HPDE6-E6E7 (cell line): ENCODE data around the gene SYNE1.
A peak's percentile ranks its signal among the peaks of the same experiment; 100 is the strongest.
"Not testable (repeated sequence)": the region's sequence is repeated elsewhere in the genome, so short reads cannot be mapped to it uniquely, and the experiment has no call there.

Experiments
- DNase-seq: peaks from one replicate; pipeline ENCODE4 v3.0.0; 2011; ENCODE audit warnings: missing footprints; ENCODE audit errors: extremely low spot score

Gene SYNE1

GRCh38 chr6:152372945-152373344 lies 264.2 kb downstream of the SYNE1 start:
- no peak for DNase-seq

- no peak for DNase-seq
These were observed 265.4 kb downstream of the SYNE1 start for GRCh38 chr6:152371775-152372174.

- no peak for DNase-seq
These were observed 268.2 kb downstream of the SYNE1 start for GRCh38 chr6:152368751-152369624.

GRCh38 chr6:152364866-152365265 lies 272.3 kb downstream of the SYNE1 start:
- no peak for DNase-seq

- DNase-seq = no peak
These were observed 277.1 kb downstream of the SYNE1 start for GRCh38 chr6:152360034-152360433.

- DNase-seq = peak; percentile 48
These were observed 280.5 kb downstream of the SYNE1 start for GRCh38 chr6:152356662-152357061.

GRCh38 chr6:152356016-152356415 lies 281.1 kb downstream of the SYNE1 start:
- no peak for DNase-seq

- no peak for DNase-seq
These were observed 282.0 kb downstream of the SYNE1 start for GRCh38 chr6:152355166-152355565.

- no peak for DNase-seq
These were observed 283.7 kb downstream of the SYNE1 start for GRCh38 chr6:152353440-152353839.

GRCh38 chr6:152351742-152352141 lies 285.4 kb downstream of the SYNE1 start:
- DNase-seq = no peak

GRCh38 chr6:152351110-152351509 lies 286.1 kb downstream of the SYNE1 start:
- no peak for DNase-seq

GRCh38 chr6:152348116-152348515 lies 289.0 kb downstream of the SYNE1 start:
- no peak for DNase-seq

GRCh38 chr6:152343735-152344360 lies 293.3 kb downstream of the SYNE1 start:
- DNase-seq = no peak

- no peak for DNase-seq
These were observed 295.6 kb downstream of the SYNE1 start for GRCh38 chr6:152341596-152341995.

- DNase-seq = no peak
These were observed 298.6 kb downstream of the SYNE1 start for GRCh38 chr6:152338335-152339125.

GRCh38 chr6:152334555-152334954 lies 302.6 kb downstream of the SYNE1 start:
- no peak for DNase-seq

- DNase-seq = no peak
These were observed 306.2 kb downstream of the SYNE1 start for GRCh38 chr6:152330961-152331360.

GRCh38 chr6:152329638-152330448 lies 307.3 kb downstream of the SYNE1 start:
- no peak for DNase-seq

GRCh38 chr6:152328200-152328599 lies 309.0 kb downstream of the SYNE1 start:
- not testable (repeated sequence) for DNase-seq

- no peak for DNase-seq
These were observed 313.8 kb downstream of the SYNE1 start for GRCh38 chr6:152323376-152323775.

GRCh38 chr6:152318278-152318677 lies 318.9 kb downstream of the SYNE1 start:
- DNase-seq = no peak

- DNase-seq = no peak
These were observed 321.1 kb downstream of the SYNE1 start for GRCh38 chr6:152316024-152316423.
